OCI-LY7 (cell line): ENCODE results near the gene BCL2L14. TPM values are rescaled to one million over a fixed set of nuclear protein-coding genes. Genes with fewer than 3 reads are reported as not detected.

Source experiments
- BruUV-seq: library from RNA; stranded (reverse); fragments of 400-500 nt; replicated peaks from 2 replicates; lab custom pipeline; 2021; lab: Mats Ljungman, UMichigan
- CTCF ChIA-PET: fragments of 300-600 bp; sonication (Branson Sonifier 250); formaldehyde crosslinking; loops from one replicate; lab custom pipeline; 2022; ENCODE audit warnings: antibody characterized with exemption; ENCODE audit not compliant: unreplicated experiment; lab: Charles Lee
- POLR2A ChIA-PET: fragments of 300-600 bp; sonication (Branson Sonifier 250); formaldehyde crosslinking; loops from one replicate; lab custom pipeline; 2022; ENCODE audit warnings: antibody characterized with exemption; lab: Charles Lee
- DNase-seq: peaks from one replicate; pipeline ENCODE4 v3.0.0-alpha.2; 2015; ENCODE audit warnings: low spot score
- H2AFZ ChIP-seq: fragments of 200-600 bp; sonication (generic), shearing (Covaris generic); 2 replicates; pipeline ENCODE4 v1.6.1; 2014; ENCODE audit warnings: mild to moderate bottlenecking, antibody characterized with exemption, low read length, moderate library complexity
- H3K27ac ChIP-seq: fragments of 200-600 bp; sonication (generic); 2 replicates; pipeline ENCODE4 v1.5.1; 2014; ENCODE audit warnings: mixed run types, low read depth, mild to moderate bottlenecking, moderate library complexity, low read length, inconsistent platforms; ENCODE audit not compliant: poor library complexity, severe bottlenecking
- H3K36me3 ChIP-seq: fragments of 200-600 bp; sonication (generic); 2 replicates; pipeline ENCODE4 v1.6.1; 2014; ENCODE audit warnings: mild to moderate bottlenecking, antibody characterized with exemption, low read length, moderate library complexity, mixed read lengths; ENCODE audit not compliant: insufficient read depth
- H3K4me1 ChIP-seq: fragments of 200-600 bp; sonication (generic); 2 replicates; pipeline ENCODE4 v1.5.1; 2014; ENCODE audit warnings: mild to moderate bottlenecking, low read length; ENCODE audit not compliant: insufficient read depth, poor library complexity, severe bottlenecking
- H3K4me2 ChIP-seq: fragments of 200-600 bp; sonication (generic); 2 replicates; pipeline ENCODE4 v1.6.1; 2014; ENCODE audit warnings: mild to moderate bottlenecking, low read length
- H3K4me3 ChIP-seq: fragments of 200-600 bp; sonication (generic); 2 replicates; pipeline ENCODE4 v1.5.1; 2014; ENCODE audit warnings: mild to moderate bottlenecking, low read depth, low read length; ENCODE audit not compliant: poor library complexity, severe bottlenecking
- H3K79me2 ChIP-seq: fragments of 200-600 bp; sonication (generic); 2 replicates; pipeline ENCODE4 v1.6.1; 2016; ENCODE audit warnings: low read depth, mild to moderate bottlenecking, low read length, moderate library complexity, mixed read lengths; ENCODE audit not compliant: insufficient read depth
- H3K9me2 ChIP-seq: fragments of 200-600 bp; sonication (generic); 2 replicates; pipeline ENCODE4 v1.6.1; 2016; ENCODE audit warnings: mild to moderate bottlenecking, low read length, mixed read lengths; ENCODE audit not compliant: insufficient read depth
- H3K9me3 ChIP-seq: fragments of 200-600 bp; sonication (generic); 2 replicates; pipeline ENCODE4 v1.6.1; 2014; ENCODE audit warnings: mild to moderate bottlenecking, mixed run types, low read length, mixed read lengths
- H4K20me1 ChIP-seq: fragments of 200-600 bp; sonication (generic); 2 replicates; pipeline ENCODE4 v1.6.1; 2014; ENCODE audit warnings: mild to moderate bottlenecking, antibody characterized with exemption, low read length, moderate library complexity, mixed read lengths; ENCODE audit not compliant: insufficient read depth
- EZH2phosphoT487 ChIP-seq: fragments of 200-600 bp; sonication (generic); IDR thresholded peaks from 2 replicates; pipeline ENCODE4 v1.6.1; 2018; ENCODE audit warnings: low read depth, borderline replicate concordance, mild to moderate bottlenecking, mixed run types, antibody characterized with exemption, low read length, moderate library complexity, mixed read lengths
- intact Hi-C: fragments of 100-400 bp; cut with micrococcal nuclease; formaldehyde crosslinking; loops from one replicate; pipeline ENCODE4 v1.10.0; 2022; ENCODE audit not compliant: unreplicated experiment
- total RNA-seq, 2 experiments: library from RNA; depleted of rRNA in 1 of 2; stranded (reverse); fragments of >200 nt in 1 of 2; shearing (Covaris generic) in 1 of 2; gene quantifications; 2 replicates each; pipeline ENCODE4 v1.2.3, GENCODE V29; 2014 to 2022
- TF ChIP-seq, protein P1 (sequence below): fragments of 200-600 bp; sonication (generic); conservative IDR thresholded peaks from 2 replicates; pipeline ENCODE4 v1.5.1; 2014; ENCODE audit warnings: mild to moderate bottlenecking, antibody characterized with exemption, low read length, moderate library complexity, mixed read lengths

Gene BCL2L14
- total RNA-seq, 2 experiments from 2014 or later, result not detected

DNA sequence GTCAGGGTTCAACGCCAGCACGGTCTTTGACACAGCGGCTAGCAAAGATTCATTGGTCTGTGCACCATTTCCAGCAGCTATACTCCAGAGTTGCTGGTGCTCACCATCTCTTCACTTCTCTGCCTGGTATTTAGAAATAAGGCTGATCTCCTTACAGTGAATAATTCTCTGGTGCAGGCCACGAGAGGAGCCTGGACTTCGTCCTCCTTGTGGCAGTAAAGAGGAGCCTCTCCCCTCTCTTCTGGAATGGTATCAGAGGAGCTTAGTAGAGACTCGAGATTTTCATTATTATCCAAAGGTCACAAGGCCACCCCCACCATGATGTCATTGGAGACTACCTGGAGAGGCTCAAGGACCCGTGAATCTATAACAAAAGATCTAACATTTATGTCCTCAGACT is 30.8 kb upstream of the BCL2L14 start:
- Histone ChIP-seq H3K9me2 (no peaks in the 10 kb centered on the region), H4K20me1 (no peaks in the 10 kb centered on the region), H3K4me3 (no peak overlapping the region), H3K9me3 (no peaks in the 10 kb centered on the region), H3K79me2 (no peaks in the 10 kb centered on the region), H3K36me3 (no peaks in the 10 kb centered on the region), H2AFZ (no peak overlapping the region), H3K4me1 (no peaks in the 10 kb centered on the region), H3K4me2 (no peak overlapping the region), H3K27ac (no peak overlapping the region)
- POLR2A ChIA-PET, result interaction anchor here (0.7 to 0.9 kb wide), 2 partner anchors 96 to 286 kb away, joined by 3 read pairs; no protein-coding TSS in a partner anchor
- no peak for DNase-seq
- CTCF ChIA-PET, result no interaction called here
- TF ChIP-seq, protein P1, sequence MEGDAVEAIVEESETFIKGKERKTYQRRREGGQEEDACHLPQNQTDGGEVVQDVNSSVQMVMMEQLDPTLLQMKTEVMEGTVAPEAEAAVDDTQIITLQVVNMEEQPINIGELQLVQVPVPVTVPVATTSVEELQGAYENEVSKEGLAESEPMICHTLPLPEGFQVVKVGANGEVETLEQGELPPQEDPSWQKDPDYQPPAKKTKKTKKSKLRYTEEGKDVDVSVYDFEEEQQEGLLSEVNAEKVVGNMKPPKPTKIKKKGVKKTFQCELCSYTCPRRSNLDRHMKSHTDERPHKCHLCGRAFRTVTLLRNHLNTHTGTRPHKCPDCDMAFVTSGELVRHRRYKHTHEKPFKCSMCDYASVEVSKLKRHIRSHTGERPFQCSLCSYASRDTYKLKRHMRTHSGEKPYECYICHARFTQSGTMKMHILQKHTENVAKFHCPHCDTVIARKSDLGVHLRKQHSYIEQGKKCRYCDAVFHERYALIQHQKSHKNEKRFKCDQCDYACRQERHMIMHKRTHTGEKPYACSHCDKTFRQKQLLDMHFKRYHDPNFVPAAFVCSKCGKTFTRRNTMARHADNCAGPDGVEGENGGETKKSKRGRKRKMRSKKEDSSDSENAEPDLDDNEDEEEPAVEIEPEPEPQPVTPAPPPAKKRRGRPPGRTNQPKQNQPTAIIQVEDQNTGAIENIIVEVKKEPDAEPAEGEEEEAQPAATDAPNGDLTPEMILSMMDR, result no peak
- TF ChIP-seq EZH2phosphoT487, result no peak
- no TSS peak for BruUV-seq
- intact Hi-C loops, result loop anchor here (5.0 kb wide), 2 partner anchors 292 to 662 kb away; no protein-coding TSS in a partner anchor

DNA sequence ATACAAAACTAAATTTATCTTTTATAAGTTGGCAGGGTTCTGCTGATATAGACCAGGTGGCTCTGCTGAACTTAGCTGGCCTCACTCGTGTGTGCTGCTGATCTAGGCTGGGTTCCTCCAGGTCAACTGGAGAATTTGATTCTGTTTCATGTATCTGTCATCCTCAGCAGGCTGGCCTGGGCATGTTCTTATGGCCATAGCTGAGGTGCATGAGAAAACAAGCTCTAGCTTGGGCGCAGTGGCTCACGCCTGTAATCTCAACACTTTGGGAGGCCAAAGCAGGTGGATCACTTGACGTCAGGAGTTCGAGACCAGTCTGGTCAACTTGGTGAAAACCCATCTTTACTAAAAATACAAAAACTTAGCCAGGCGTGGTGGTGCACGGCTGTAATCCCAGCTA is 24.3 kb upstream of the BCL2L14 start:
- no peaks in the 10 kb centered on the region for H3K4me1 ChIP-seq
- ChIA-PET CTCF (no interaction called here), POLR2A (no interaction called here)
- intact Hi-C loops, result no loop called here
- H3K4me3 ChIP-seq, result no peak overlapping the region
- H3K36me3 ChIP-seq, result no peaks in the 10 kb centered on the region
- TF ChIP-seq, protein P1, result no peak
- TF ChIP-seq EZH2phosphoT487, result no peak
- no TSS peak for BruUV-seq
- no peak for DNase-seq
- H2AFZ ChIP-seq, result no peak overlapping the region
- H3K4me2 ChIP-seq, result no peak overlapping the region
- H3K27ac ChIP-seq, result no peak overlapping the region
- H3K9me2 ChIP-seq, result no peaks in the 10 kb centered on the region
- no peaks in the 10 kb centered on the region for H3K79me2 ChIP-seq
- H4K20me1 ChIP-seq, result no peaks in the 10 kb centered on the region
- H3K9me3 ChIP-seq, result no peaks in the 10 kb centered on the region

DNA sequence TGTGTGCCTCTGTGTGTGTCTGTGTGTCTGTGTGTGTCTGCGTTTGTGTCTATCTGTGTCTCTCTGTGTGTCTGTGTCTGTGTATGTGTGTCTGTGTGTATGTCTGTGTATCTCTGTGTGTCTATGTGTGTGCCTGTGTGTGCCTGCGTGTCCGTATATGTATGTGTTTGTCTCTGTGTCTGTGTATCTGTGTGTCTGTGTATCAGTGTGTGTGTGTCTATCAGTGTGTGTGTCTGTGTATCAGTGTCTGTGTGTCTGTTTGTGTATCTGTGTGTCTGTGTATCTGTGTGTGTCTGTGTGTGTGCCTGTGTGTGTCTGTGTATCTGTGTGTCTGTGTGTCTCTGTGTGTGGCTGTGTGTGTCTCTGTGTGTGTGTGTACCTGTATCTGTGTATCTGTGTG is 23.1 kb upstream of the BCL2L14 start:
- BruUV-seq, result no TSS peak
- H3K9me3 ChIP-seq, result no peaks in the 10 kb centered on the region
- H4K20me1 ChIP-seq, result no peaks in the 10 kb centered on the region
- H3K9me2 ChIP-seq, result no peaks in the 10 kb centered on the region
- no peaks in the 10 kb centered on the region for H3K36me3 ChIP-seq
- no peak for TF ChIP-seq EZH2phosphoT487
- TF ChIP-seq, protein P1, result no peak
- POLR2A ChIA-PET, result interaction anchor here (0.5 kb wide), 1 partner anchor 431 kb away, joined by 3 read pairs; no protein-coding TSS in a partner anchor
- no peak overlapping the region for H3K27ac ChIP-seq
- no peaks in the 10 kb centered on the region for H3K79me2 ChIP-seq
- no peak overlapping the region for H3K4me3 ChIP-seq
- DNase-seq, result no peak
- H2AFZ ChIP-seq, result no peak overlapping the region
- CTCF ChIA-PET, result no interaction called here
- no peaks in the 10 kb centered on the region for H3K4me1 ChIP-seq
- H3K4me2 ChIP-seq, result no peak overlapping the region
- intact Hi-C loops, result no loop called here
